HG02571 (cell line): Measurements from ENCODE around the gene DIP2B.
"Not testable (repeated sequence)": the region's sequence is repeated elsewhere in the genome, so short reads cannot be mapped to it uniquely, and the experiment has no call there.

Experiments
- ATAC-seq: cut with Tn5 transposase; IDR thresholded peaks from one replicate; pipeline ENCODE4 v1.9.1; 2021; ENCODE audit warnings: mild to moderate bottlenecking, moderate library complexity; ENCODE audit not compliant: unreplicated experiment

The DIP2B gene

GRCh38 chr12:50504798-50505674 lies at the start of gene DIP2B:
Gene DIP2B (plus strand): TSS chr12:50504985. CDS start chr12:50505141, 156 bp downstream.
- ATAC-seq = peak; percentile 73

GRCh38 chr12:50458606-50459005 lies 46.2 kb upstream of the DIP2B start:
- ATAC-seq = no peak

GRCh38 chr12:50467439-50467838 lies 37.3 kb upstream of the DIP2B start:
- no peak for ATAC-seq

GRCh38 chr12:50477241-50477832 lies 27.4 kb upstream of the DIP2B start:
- ATAC-seq = no peak

- ATAC-seq = no peak
These were observed 22.2 kb upstream of the DIP2B start for GRCh38 chr12:50482571-50482970.

GRCh38 chr12:50483488-50483887 lies 21.3 kb upstream of the DIP2B start:
- no peak for ATAC-seq

- ATAC-seq = no peak
These were observed 16.0 kb upstream of the DIP2B start for GRCh38 chr12:50488801-50489200.

GRCh38 chr12:50498119-50498518 lies 6.7 kb upstream of the DIP2B start:
- ATAC-seq = not testable (repeated sequence)

- ATAC-seq = peak; percentile 2
These were observed 1.1 kb downstream of the DIP2B start for GRCh38 chr12:50505675-50506530.

GRCh38 chr12:50506753-50507473 lies 2.1 kb downstream of the DIP2B start:
- ATAC-seq = no peak

- no peak for ATAC-seq
These were observed 2.7 kb downstream of the DIP2B start for GRCh38 chr12:50507474-50507838.

- ATAC-seq = no peak
These were observed 3.1 kb downstream of the DIP2B start for GRCh38 chr12:50507930-50508329.

- ATAC-seq = no peak
These were observed 3.6 kb downstream of the DIP2B start for GRCh38 chr12:50508414-50508813.

- ATAC-seq = no peak
These were observed 4.3 kb downstream of the DIP2B start for GRCh38 chr12:50508970-50509663.

- no peak for ATAC-seq
These were observed 9.9 kb downstream of the DIP2B start for GRCh38 chr12:50514526-50515276.

- no peak for ATAC-seq
These were observed 10.8 kb downstream of the DIP2B start for GRCh38 chr12:50515587-50515986.

GRCh38 chr12:50517421-50518048 lies 12.8 kb downstream of the DIP2B start:
- ATAC-seq = peak; percentile 58

GRCh38 chr12:50518090-50518489 lies 13.3 kb downstream of the DIP2B start:
- no peak for ATAC-seq

GRCh38 chr12:50519353-50519752 lies 14.6 kb downstream of the DIP2B start:
- no peak for ATAC-seq
